Neural cell (in vitro differentiated cells): ENCODE measurements around the gene YLPM1. TPM values are rescaled to one million over a fixed set of nuclear protein-coding genes. Genes with fewer than 3 reads are reported as not detected.

ENCODE experiments used
- H2AFZ ChIP-seq: fragments of 200-600, 300-800 bp; sonication (generic), shearing (Covaris generic); 2 replicates; pipeline ENCODE4 v1.6.0; 2014; ENCODE audit warnings: low read depth, mild to moderate bottlenecking, antibody characterized with exemption, low read length, moderate library complexity
- H3F3A ChIP-seq: fragments of 200-600 bp; shearing (Covaris generic); 2 replicates; pipeline ENCODE4 v1.6.1; 2016; ENCODE audit warnings: mild to moderate bottlenecking, moderate library complexity, mixed read lengths, antibody characterized with exemption, low read length; ENCODE audit not compliant: insufficient read depth, poor library complexity, severe bottlenecking
- H3K27ac ChIP-seq: fragments of 200-600, 300-800 bp; sonication (generic), shearing (Covaris generic); 2 replicates; pipeline ENCODE4 v1.5.1; 2014; ENCODE audit warnings: mild to moderate bottlenecking, low read length, moderate library complexity
- H3K27me3 ChIP-seq: fragments of 300-800, 200-600 bp; sonication (generic), shearing (Covaris generic); 2 replicates; pipeline ENCODE4 v1.6.0; 2014; ENCODE audit warnings: mild to moderate bottlenecking, low read depth, low read length, moderate library complexity; ENCODE audit not compliant: insufficient read depth
- H3K36me3 ChIP-seq: fragments of 300-800, 200-600 bp; sonication (generic), shearing (Covaris generic); 2 replicates; pipeline ENCODE4 v1.5.1; 2014; ENCODE audit warnings: mild to moderate bottlenecking, antibody characterized with exemption, low read length, moderate library complexity; ENCODE audit not compliant: insufficient read depth
- H3K4me2 ChIP-seq: fragments of 300-800, 200-600 bp; sonication (generic), shearing (Covaris generic); 2 replicates; pipeline ENCODE4 v1.6.0; 2014; ENCODE audit warnings: mild to moderate bottlenecking, low read length
- H3K4me3 ChIP-seq: fragments of 300-800, 200-600 bp; sonication (generic), shearing (Covaris generic); 2 replicates; pipeline ENCODE4 v1.5.1; 2014; ENCODE audit warnings: mild to moderate bottlenecking, low read length, moderate library complexity
- H3K79me2 ChIP-seq: fragments of 200-600 bp; shearing (Covaris generic); replicated peaks from 2 replicates; pipeline ENCODE4 v1.6.0; 2014; ENCODE audit warnings: mild to moderate bottlenecking, low read length, moderate library complexity; ENCODE audit not compliant: insufficient read depth
- H3K9ac ChIP-seq: fragments of 300-800, 200-600 bp; sonication (generic), shearing (Covaris generic); 2 replicates; pipeline ENCODE4 v1.6.1; 2016; ENCODE audit warnings: mild to moderate bottlenecking, low read length, mixed read lengths
- H3K9me2 ChIP-seq: fragments of 200-600 bp; shearing (Covaris generic); 2 replicates; pipeline ENCODE4 v1.6.1; 2016; ENCODE audit warnings: mild to moderate bottlenecking, low read length, mixed read lengths; ENCODE audit not compliant: insufficient read depth
- H3K9me3 ChIP-seq: fragments of 200-600, 300-800 bp; sonication (generic), shearing (Covaris generic); 2 replicates; pipeline ENCODE4 v1.6.1; 2016; ENCODE audit warnings: mild to moderate bottlenecking, mixed run types, low read length, moderate library complexity, mixed read lengths
- H4K20me1 ChIP-seq: fragments of 200-600 bp; shearing (Covaris generic); 2 replicates; pipeline ENCODE4 v1.6.1; 2016; ENCODE audit warnings: mild to moderate bottlenecking, mixed run types; ENCODE audit not compliant: insufficient read depth
- EP300 ChIP-seq: fragments of 450-650 bp; conservative IDR thresholded peaks from 2 replicates; pipeline ENCODE4 v1.6.1; 2014; ENCODE audit warnings: antibody characterized with exemption, mild to moderate bottlenecking, moderate library complexity; ENCODE audit not compliant: poor library complexity, severe bottlenecking
- EZH2 ChIP-seq: fragments of 200-600, 300-800 bp; shearing (Covaris generic), sonication (generic); IDR thresholded peaks from 2 replicates; pipeline ENCODE4 v1.6.1; 2014; ENCODE audit warnings: antibody characterized with exemption, low read length, borderline replicate concordance, mild to moderate bottlenecking; ENCODE audit not compliant: insufficient read depth, poor library complexity, severe bottlenecking
- MXI1 ChIP-seq: fragments of 450-650 bp; conservative IDR thresholded peaks from 2 replicates; pipeline ENCODE4 v1.6.1; 2014; ENCODE audit warnings: antibody characterized with exemption, mild to moderate bottlenecking; ENCODE audit not compliant: poor library complexity, severe bottlenecking
- POLR2AphosphoS5 ChIP-seq: IDR thresholded peaks from 2 replicates; pipeline ENCODE4 v1.6.1; 2012
- RAD21 ChIP-seq: fragments of 450-650 bp; conservative IDR thresholded peaks from 2 replicates; pipeline ENCODE4 v1.6.1; 2014; ENCODE audit warnings: antibody characterized with exemption, mild to moderate bottlenecking, moderate library complexity
- SMC3 ChIP-seq: fragments of 450-650 bp; conservative IDR thresholded peaks from 2 replicates; pipeline ENCODE4 v1.6.1; 2014; ENCODE audit warnings: antibody characterized with exemption, mild to moderate bottlenecking, moderate library complexity; ENCODE audit not compliant: poor library complexity
- TAF1 ChIP-seq: IDR thresholded peaks from 2 replicates; pipeline ENCODE4 v1.6.1; 2012; ENCODE audit warnings: low read depth
- polyA plus RNA-seq: library from polyadenylated mRNA; depleted of rRNA; stranded (reverse); fragments of >200 nt; gene quantifications from 2 replicates; pipeline ENCODE4 v1.2.3, GENCODE V29; 2014
- TF ChIP-seq, protein P1 (sequence below): fragments of 450-650 bp; IDR thresholded peaks from 2 replicates; pipeline ENCODE4 v1.5.1; 2014; ENCODE audit warnings: antibody characterized with exemption, mild to moderate bottlenecking, moderate library complexity; ENCODE audit not compliant: poor library complexity, severe bottlenecking
- TF ChIP-seq, protein P2 (sequence below): IDR thresholded peaks from 2 replicates; pipeline ENCODE4 v1.6.1; 2012; ENCODE audit warnings: borderline replicate concordance

YLPM1 gene
- polyA plus RNA-seq, 1 donor from 2014 or later: 63.4 TPM

DNA sequence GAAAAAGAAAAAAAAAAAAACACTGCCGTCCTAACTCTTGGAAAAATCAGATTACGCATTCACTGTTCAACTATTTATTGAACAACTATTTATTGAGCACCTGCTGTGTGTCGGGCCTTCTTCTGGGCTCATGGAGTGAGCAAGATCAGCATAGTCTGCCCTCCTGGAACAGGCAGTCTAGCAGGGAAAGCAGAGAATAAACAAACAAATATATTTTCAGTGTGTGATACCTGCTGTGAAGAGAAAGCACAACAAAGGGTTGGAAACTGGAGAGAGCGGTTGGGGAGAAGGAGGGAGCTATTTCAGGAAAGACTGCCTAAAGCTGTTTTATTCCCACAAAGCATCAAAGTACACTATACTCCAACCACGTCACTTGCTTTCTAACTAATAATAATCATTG, 102.0 kb downstream of the YLPM1 start:
- no peak overlapping the region for H3K9ac ChIP-seq
- TF ChIP-seq, protein P1, sequence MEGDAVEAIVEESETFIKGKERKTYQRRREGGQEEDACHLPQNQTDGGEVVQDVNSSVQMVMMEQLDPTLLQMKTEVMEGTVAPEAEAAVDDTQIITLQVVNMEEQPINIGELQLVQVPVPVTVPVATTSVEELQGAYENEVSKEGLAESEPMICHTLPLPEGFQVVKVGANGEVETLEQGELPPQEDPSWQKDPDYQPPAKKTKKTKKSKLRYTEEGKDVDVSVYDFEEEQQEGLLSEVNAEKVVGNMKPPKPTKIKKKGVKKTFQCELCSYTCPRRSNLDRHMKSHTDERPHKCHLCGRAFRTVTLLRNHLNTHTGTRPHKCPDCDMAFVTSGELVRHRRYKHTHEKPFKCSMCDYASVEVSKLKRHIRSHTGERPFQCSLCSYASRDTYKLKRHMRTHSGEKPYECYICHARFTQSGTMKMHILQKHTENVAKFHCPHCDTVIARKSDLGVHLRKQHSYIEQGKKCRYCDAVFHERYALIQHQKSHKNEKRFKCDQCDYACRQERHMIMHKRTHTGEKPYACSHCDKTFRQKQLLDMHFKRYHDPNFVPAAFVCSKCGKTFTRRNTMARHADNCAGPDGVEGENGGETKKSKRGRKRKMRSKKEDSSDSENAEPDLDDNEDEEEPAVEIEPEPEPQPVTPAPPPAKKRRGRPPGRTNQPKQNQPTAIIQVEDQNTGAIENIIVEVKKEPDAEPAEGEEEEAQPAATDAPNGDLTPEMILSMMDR: no peak
- TF ChIP-seq EP300 (no peak), SMC3 (no peak), POLR2AphosphoS5 (no peak), TAF1 (no peak), MXI1 (no peak), RAD21 (no peak)
- TF ChIP-seq, protein P2, sequence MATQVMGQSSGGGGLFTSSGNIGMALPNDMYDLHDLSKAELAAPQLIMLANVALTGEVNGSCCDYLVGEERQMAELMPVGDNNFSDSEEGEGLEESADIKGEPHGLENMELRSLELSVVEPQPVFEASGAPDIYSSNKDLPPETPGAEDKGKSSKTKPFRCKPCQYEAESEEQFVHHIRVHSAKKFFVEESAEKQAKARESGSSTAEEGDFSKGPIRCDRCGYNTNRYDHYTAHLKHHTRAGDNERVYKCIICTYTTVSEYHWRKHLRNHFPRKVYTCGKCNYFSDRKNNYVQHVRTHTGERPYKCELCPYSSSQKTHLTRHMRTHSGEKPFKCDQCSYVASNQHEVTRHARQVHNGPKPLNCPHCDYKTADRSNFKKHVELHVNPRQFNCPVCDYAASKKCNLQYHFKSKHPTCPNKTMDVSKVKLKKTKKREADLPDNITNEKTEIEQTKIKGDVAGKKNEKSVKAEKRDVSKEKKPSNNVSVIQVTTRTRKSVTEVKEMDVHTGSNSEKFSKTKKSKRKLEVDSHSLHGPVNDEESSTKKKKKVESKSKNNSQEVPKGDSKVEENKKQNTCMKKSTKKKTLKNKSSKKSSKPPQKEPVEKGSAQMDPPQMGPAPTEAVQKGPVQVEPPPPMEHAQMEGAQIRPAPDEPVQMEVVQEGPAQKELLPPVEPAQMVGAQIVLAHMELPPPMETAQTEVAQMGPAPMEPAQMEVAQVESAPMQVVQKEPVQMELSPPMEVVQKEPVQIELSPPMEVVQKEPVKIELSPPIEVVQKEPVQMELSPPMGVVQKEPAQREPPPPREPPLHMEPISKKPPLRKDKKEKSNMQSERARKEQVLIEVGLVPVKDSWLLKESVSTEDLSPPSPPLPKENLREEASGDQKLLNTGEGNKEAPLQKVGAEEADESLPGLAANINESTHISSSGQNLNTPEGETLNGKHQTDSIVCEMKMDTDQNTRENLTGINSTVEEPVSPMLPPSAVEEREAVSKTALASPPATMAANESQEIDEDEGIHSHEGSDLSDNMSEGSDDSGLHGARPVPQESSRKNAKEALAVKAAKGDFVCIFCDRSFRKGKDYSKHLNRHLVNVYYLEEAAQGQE: no peak
- H3K27me3 ChIP-seq: no peaks in the 10 kb centered on the region
- H4K20me1 ChIP-seq: no peaks in the 10 kb centered on the region
- no peak overlapping the region for H2AFZ ChIP-seq
- no peaks in the 10 kb centered on the region for H3K36me3 ChIP-seq
- no peak overlapping the region for H3K4me3 ChIP-seq
- no peaks in the 10 kb centered on the region for H3K9me3 ChIP-seq
- H3K9me2 ChIP-seq: no peaks in the 10 kb centered on the region
- H3K27ac ChIP-seq: no peak overlapping the region
- no peak overlapping the region for H3K4me2 ChIP-seq
- H3K79me2 ChIP-seq: no peaks in the 10 kb centered on the region
- no peaks in the 10 kb centered on the region for H3F3A ChIP-seq

DNA sequence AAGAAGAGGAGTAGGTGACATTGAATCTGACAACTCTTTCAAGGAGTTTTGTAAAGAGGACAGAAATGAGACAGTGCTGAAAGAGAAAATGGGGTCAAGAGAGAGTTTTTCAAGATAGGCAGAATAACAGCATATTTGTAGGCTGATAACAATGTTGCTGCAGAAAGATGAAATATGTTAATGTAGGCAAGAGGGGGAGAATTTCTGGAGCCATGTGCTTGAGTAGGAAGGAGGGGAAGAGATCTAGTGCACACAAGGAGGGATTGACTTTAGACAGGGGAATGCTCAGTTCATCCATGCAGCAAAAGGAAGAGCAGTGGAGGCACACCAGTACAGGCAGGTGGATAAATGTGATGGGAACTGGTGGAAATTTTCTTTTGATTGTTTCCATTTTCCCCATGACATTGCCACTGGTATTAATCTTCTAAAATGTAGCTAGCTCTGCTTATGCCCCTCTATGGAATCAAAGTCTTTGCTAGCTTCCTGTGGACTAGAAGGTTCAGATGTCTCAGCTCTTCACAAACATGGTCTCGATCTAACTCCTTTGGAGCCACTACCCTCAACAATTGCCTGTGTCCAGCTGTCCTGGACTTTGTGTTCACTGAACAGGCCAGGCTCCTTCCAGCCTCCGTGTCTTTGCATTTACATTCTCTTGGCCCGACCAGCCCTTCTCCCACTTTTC, 103.7 kb downstream of the YLPM1 start:
- H3K27me3 ChIP-seq: no peaks in the 10 kb centered on the region
- no peaks in the 10 kb centered on the region for H4K20me1 ChIP-seq
- no peak overlapping the region for H3K4me3 ChIP-seq
- no peaks in the 10 kb centered on the region for H3K9me2 ChIP-seq
- no peak overlapping the region for H3K4me2 ChIP-seq
- TF ChIP-seq TAF1: no peak
- TF ChIP-seq SMC3: no peak
- TF ChIP-seq RAD21: no peak
- no peak for TF ChIP-seq POLR2AphosphoS5
- TF ChIP-seq EZH2: no peak
- TF ChIP-seq, protein P1: no peak
- TF ChIP-seq MXI1: no peak
- no peaks in the 10 kb centered on the region for H3K79me2 ChIP-seq
- H3K27ac ChIP-seq: no peak overlapping the region
- H3K9me3 ChIP-seq: no peaks in the 10 kb centered on the region
- no peaks in the 10 kb centered on the region for H3K36me3 ChIP-seq
- no peak overlapping the region for H3K9ac ChIP-seq
- no peak overlapping the region for H2AFZ ChIP-seq
- H3F3A ChIP-seq: no peaks in the 10 kb centered on the region
